Measurements from ENCODE around the gene OR5AS1. TPM values are rescaled to one million over a fixed set of nuclear protein-coding genes. Genes with fewer than 3 reads are reported as not detected.
"Not testable (repeated sequence)": the region's sequence is repeated elsewhere in the genome, so short reads cannot be mapped to it uniquely, and the experiment has no call there.

Gene OR5AS1
- total and polyA plus RNA-seq, 7 donors: 0.01 TPM; not detected in 6

GRCh38 chr11:56048480-56048879 is 21.0 kb downstream of the OR5AS1 start:
- WGBS, 3 donors: 53 to 60% (median 55%) methylated on average over 4 of the region's 4 CpGs
- H3K9me3 ChIP-seq: no peaks in the 10 kb centered on the region
- no peaks in the 10 kb centered on the region for H3K27me3 ChIP-seq (ENCODE audit: insufficient read depth in 3 of 3, low read length in 2 of 3)
- no peak for DNase-seq
- no peaks in the 10 kb centered on the region for H3K4me1 ChIP-seq
- H3K36me3 ChIP-seq (ENCODE audit: insufficient read depth in 1 of 2, low read depth in 1 of 2): no peaks in the 10 kb centered on the region
- intact Hi-C loops (cut with DNase I): no loop called here
- no peak for ATAC-seq
- no peak for TF ChIP-seq CTCF (IDR thresholded peaks at IDR 0.05)
- H3K27ac ChIP-seq: no peak overlapping the region
- H3K4me3 ChIP-seq: no peak overlapping the region

GRCh38 chr11:56049487-56049886 is 22.0 kb downstream of the OR5AS1 start:
- Histone ChIP-seq H3K27me3 (ENCODE audit: insufficient read depth in 3 of 3, low read length in 2 of 3) (no peaks in the 10 kb centered on the region), H3K4me1 (no peaks in the 10 kb centered on the region), H3K4me3 (no peak overlapping the region), H3K9me3 (no peaks in the 10 kb centered on the region), H3K27ac (no peak overlapping the region), H3K36me3 (ENCODE audit: insufficient read depth in 1 of 2, low read depth in 1 of 2) (no peaks in the 10 kb centered on the region)
- intact Hi-C loops (cut with DNase I): no loop called here
- ATAC-seq (no peak), DNase-seq (no peak)
- 53 to 65% (median 56%) methylated on average over 2 of the region's 2 CpGs for WGBS, 3 donors
- TF ChIP-seq CTCF (IDR thresholded peaks at IDR 0.05): no peak

GRCh38 chr11:56056366-56056765 is 28.9 kb downstream of the OR5AS1 start:
- H3K4me1 ChIP-seq; H3K27me3 ChIP-seq (ENCODE audit: insufficient read depth in 3 of 3, low read length in 2 of 3); H3K9me3 ChIP-seq; ATAC-seq; H3K36me3 ChIP-seq (ENCODE audit: insufficient read depth in 1 of 2, low read depth in 1 of 2); DNase-seq; intact Hi-C loops (cut with DNase I); H3K4me3 ChIP-seq; H3K27ac ChIP-seq: not testable (repeated sequence)
- WGBS, 3 donors: 37 to 45% (median 43%) methylated on average over 4 of the region's 4 CpGs

- H3K4me3 ChIP-seq; H3K27me3 ChIP-seq (ENCODE audit: insufficient read depth in 3 of 3, low read length in 2 of 3); intact Hi-C loops (cut with DNase I); DNase-seq; ATAC-seq; H3K4me1 ChIP-seq; H3K36me3 ChIP-seq (ENCODE audit: insufficient read depth in 1 of 2, low read depth in 1 of 2); H3K27ac ChIP-seq; H3K9me3 ChIP-seq: not testable (repeated sequence)
- WGBS, 3 donors: 33 to 38% (median 33%) methylated on average over 7 of the region's 7 CpGs
Observed at GRCh38 chr11:56057661-56058237, 30.3 kb downstream of the OR5AS1 start.

GRCh38 chr11:56058260-56058780 is 30.9 kb downstream of the OR5AS1 start:
- H3K36me3 ChIP-seq (ENCODE audit: insufficient read depth in 1 of 2, low read depth in 1 of 2); ATAC-seq; DNase-seq; H3K27me3 ChIP-seq (ENCODE audit: insufficient read depth in 3 of 3, low read length in 2 of 3); H3K27ac ChIP-seq; H3K4me3 ChIP-seq; intact Hi-C loops (cut with DNase I); H3K4me1 ChIP-seq; H3K9me3 ChIP-seq: not testable (repeated sequence)
- 62 to 76% (median 73%) methylated on average over 7 of the region's 7 CpGs for WGBS, 3 donors

- H3K4me1 ChIP-seq: no peaks in the 10 kb centered on the region
- H3K27me3 ChIP-seq (ENCODE audit: insufficient read depth in 3 of 3, low read length in 2 of 3): no peaks in the 10 kb centered on the region
- no peak overlapping the region for H3K27ac ChIP-seq
- TF ChIP-seq CTCF (IDR thresholded peaks at IDR 0.05): no peak
- intact Hi-C loops (cut with DNase I): no loop called here
- H3K9me3 ChIP-seq: no peaks in the 10 kb centered on the region
- DNase-seq (no peak), ATAC-seq (no peak)
- 69 to 72% (median 70%) methylated on average over 2 of the region's 2 CpGs for WGBS, 3 donors
- no peaks in the 10 kb centered on the region for H3K36me3 ChIP-seq (ENCODE audit: insufficient read depth in 1 of 2, low read depth in 1 of 2)
- no peak overlapping the region for H3K4me3 ChIP-seq
Observed at GRCh38 chr11:56066980-56067379, 39.5 kb downstream of the OR5AS1 start.

Other genes starting within 250 kb of the OR5AS1 start
- gene OR5D14, start 232.1 kb upstream of the OR5AS1 start, total RNA-seq: not detected
- not detected for gene OR5D14, start 232.1 kb upstream of the OR5AS1 start, polyA plus RNA-seq
- gene OR5L1, start 216.3 kb upstream of the OR5AS1 start, total RNA-seq: not detected
- not detected for gene OR5L1, start 216.3 kb upstream of the OR5AS1 start, polyA plus RNA-seq
- not detected for gene OR5D18, start 208.0 kb upstream of the OR5AS1 start, total RNA-seq
- not detected for gene OR5D18, start 208.0 kb upstream of the OR5AS1 start, polyA plus RNA-seq
- not detected for gene OR5L2, start 200.4 kb upstream of the OR5AS1 start, total RNA-seq
- not detected for gene OR5L2, start 200.4 kb upstream of the OR5AS1 start, polyA plus RNA-seq
- not detected for gene OR5D16, start 188.9 kb upstream of the OR5AS1 start, total RNA-seq
- not detected for gene OR5D16, start 188.9 kb upstream of the OR5AS1 start, polyA plus RNA-seq
- gene TRIM51, start 144.4 kb upstream of the OR5AS1 start, total RNA-seq: not detected
- not detected for gene TRIM51, start 144.4 kb upstream of the OR5AS1 start, polyA plus RNA-seq
- not detected for gene OR5W2, start 113.1 kb upstream of the OR5AS1 start, total RNA-seq
- not detected for gene OR5W2, start 113.1 kb upstream of the OR5AS1 start, polyA plus RNA-seq
- gene OR5I1, start 91.3 kb upstream of the OR5AS1 start, total RNA-seq: not detected
- not detected for gene OR5I1, start 91.3 kb upstream of the OR5AS1 start, polyA plus RNA-seq
- not detected for gene OR10AG1, start 57.7 kb upstream of the OR5AS1 start, total RNA-seq
- not detected for gene OR10AG1, start 57.7 kb upstream of the OR5AS1 start, polyA plus RNA-seq
- gene OR5F1, start 33.0 kb upstream of the OR5AS1 start, total RNA-seq: not detected
- not detected for gene OR5F1, start 33.0 kb upstream of the OR5AS1 start, polyA plus RNA-seq
- not detected for gene OR8I2, start 65.7 kb downstream of the OR5AS1 start, total RNA-seq
- not detected for gene OR8I2, start 65.7 kb downstream of the OR5AS1 start, polyA plus RNA-seq
- not detected for gene OR8H2, start 76.0 kb downstream of the OR5AS1 start, total RNA-seq
- gene OR8H2, start 76.0 kb downstream of the OR5AS1 start, polyA plus RNA-seq: not detected
- not detected for gene OR8H3, start 94.7 kb downstream of the OR5AS1 start, total RNA-seq
- not detected for gene OR8H3, start 94.7 kb downstream of the OR5AS1 start, polyA plus RNA-seq
- not detected for gene OR8J3, start 112.5 kb downstream of the OR5AS1 start, total RNA-seq
- not detected for gene OR8J3, start 112.5 kb downstream of the OR5AS1 start, polyA plus RNA-seq
- not detected for gene OR8K5, start 132.7 kb downstream of the OR5AS1 start, total RNA-seq
- not detected for gene OR8K5, start 132.7 kb downstream of the OR5AS1 start, polyA plus RNA-seq
- not detected for gene OR5J2, start 149.0 kb downstream of the OR5AS1 start, total RNA-seq
- gene OR5J2, start 149.0 kb downstream of the OR5AS1 start, polyA plus RNA-seq: not detected
- not detected for gene OR5T2, start 206.6 kb downstream of the OR5AS1 start, total RNA-seq
- gene OR5T2, start 206.6 kb downstream of the OR5AS1 start, polyA plus RNA-seq: not detected
- not detected for gene OR5T3, start 224.6 kb downstream of the OR5AS1 start, total RNA-seq
- gene OR5T3, start 224.6 kb downstream of the OR5AS1 start, polyA plus RNA-seq: not detected
- gene OR5T1, start 246.5 kb downstream of the OR5AS1 start, total RNA-seq: not detected
- gene OR5T1, start 246.5 kb downstream of the OR5AS1 start, polyA plus RNA-seq: not detected